Stomach (tissue), 9 donors: ENCODE results near the gene BMPR1B. TPM values are rescaled to one million over a fixed set of nuclear protein-coding genes. Genes with fewer than 3 reads are reported as not detected.

Source experiments
- DNase-seq, 2 donors: peaks; one replicate each; pipeline versions ENCODE4 v3.0.0 to v3.0.0-alpha.2; 2013 to 2019
- H3K27ac ChIP-seq, 5 donors: fragments of 200-600 bp in 4 of 5; sonication (generic) in 4 of 5; one replicate each; pipeline ENCODE4 v1.5.1; 2013 to 2019; ENCODE audit warnings: mild to moderate bottlenecking in 1 of 5, moderate library complexity in 1 of 5
- H3K27me3 ChIP-seq, 3 donors: fragments of 200-600 bp; sonication (generic); one replicate each; pipeline ENCODE4 v1.5.1; 2017 to 2019; ENCODE audit warnings: mixed run types in 1 of 3
- H3K36me3 ChIP-seq, 4 donors: fragments of 200-600 bp; sonication (generic); 1 replicate in 3 of 4; 2 replicates in 1 of 4; pipeline ENCODE4 v1.5.1; 2016 to 2019
- H3K4me1 ChIP-seq, 4 donors: fragments of 200-600 bp; sonication (generic); one replicate each; pipeline ENCODE4 v1.5.1; 2016 to 2019
- H3K4me3 ChIP-seq, 4 donors: fragments of 200-600 bp; sonication (generic) in 3 of 4; one replicate each; pipeline ENCODE4 v1.5.1; 2016 to 2019; ENCODE audit warnings: mild to moderate bottlenecking in 1 of 4
- H3K9me3 ChIP-seq, 4 donors: fragments of 200-600 bp; sonication (generic); one replicate each; pipeline ENCODE4 v1.5.1; 2016 to 2019
- EP300 ChIP-seq: sonication (generic); formaldehyde crosslinking; IDR thresholded peaks from one replicate; pipeline ENCODE4 v1.6.1; 2017; ENCODE audit warnings: antibody characterized with exemption
- POLR2A ChIP-seq, 4 donors: fragments of 450-650 bp; IDR thresholded peaks; one replicate each; pipeline ENCODE4 v1.6.1; 2016; ENCODE audit warnings: antibody characterized with exemption in 4 of 4, control low read depth in 2 of 4, mild to moderate bottlenecking in 1 of 4, moderate library complexity in 1 of 4
- POLR2AphosphoS5 ChIP-seq, 3 donors: sonication (generic); formaldehyde crosslinking; IDR thresholded peaks; one replicate each; pipeline ENCODE4 v1.6.1; 2016; ENCODE audit warnings: antibody characterized with exemption in 3 of 3
- WGBS, 5 donors: extraction: QIAGEN DNeasy Blood & Tissue Kit in 3 of 5; methylation state at CpG; one replicate each; pipeline versions ENCODE4 v1.1.5 to v1.1.7; 2013 to 2018; 5-methylcytosine and 5-hydroxymethylcytosine counted together
- intact Hi-C: fragments of 100-400 bp; cut with DNase I; formaldehyde crosslinking; loops from one replicate; pipeline ENCODE4 v1.15.1; 2023; ENCODE audit warnings: low total_unique reads
- polyA plus RNA-seq, 3 donors: library from polyadenylated mRNA; stranded (reverse); fragments of 200-250 nt; gene quantifications; one replicate each; pipeline ENCODE4 v1.2.3, GENCODE V29; 2013
- total RNA-seq, 5 donors: library from RNA; depleted of rRNA; stranded (reverse); fragments of >200 nt; gene quantifications; one replicate each; pipeline versions ENCODE4 v1.1.0 to v1.2.3, GENCODE V29; 2014 to 2016
- TF ChIP-seq, protein P1 (sequence below), 7 experiments: fragments of 450-650 bp in 4 of 7; fragments of 200-600 bp in 3 of 7; sonication (generic) in 3 of 7; IDR thresholded peaks; one replicate each; pipeline ENCODE4 v1.5.1; 2016 to 2019; ENCODE audit warnings: antibody characterized with exemption in 7 of 7, control low read depth in 2 of 7, mild to moderate bottlenecking in 1 of 7
- donor health status: healthy with polysubstance abuse.
- donor health status: Bipolar disorder and iron deficiency.
- donor health status: healthy.

BMPR1B gene
- total and polyA plus RNA-seq, 8 donors = 0.37 to 29.8 (median 1.5) TPM; not detected in 1

DNA sequence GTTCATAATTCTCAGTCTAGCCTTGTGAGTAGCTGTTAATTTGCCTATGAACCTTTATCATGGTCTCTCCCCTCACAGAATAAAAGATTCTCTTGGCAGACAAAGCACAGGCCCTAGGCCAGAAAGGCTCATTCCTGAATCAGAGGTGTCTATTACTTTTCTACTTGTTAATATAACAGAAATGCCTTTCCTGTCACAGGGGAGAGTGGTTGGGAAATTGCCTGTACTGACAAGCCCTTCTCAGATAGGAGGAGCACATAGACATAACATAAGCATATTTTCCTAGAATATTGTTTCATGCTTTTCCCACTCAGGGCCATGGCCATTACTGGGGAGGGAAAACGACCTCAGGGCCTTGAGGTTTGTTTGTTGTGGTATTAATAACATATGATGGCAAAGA, 308.3 kb downstream of the BMPR1B start:
- WGBS, 5 donors = 17 to 49% (median 31%) methylated on average over 1 of the region's 1 CpG

DNA sequence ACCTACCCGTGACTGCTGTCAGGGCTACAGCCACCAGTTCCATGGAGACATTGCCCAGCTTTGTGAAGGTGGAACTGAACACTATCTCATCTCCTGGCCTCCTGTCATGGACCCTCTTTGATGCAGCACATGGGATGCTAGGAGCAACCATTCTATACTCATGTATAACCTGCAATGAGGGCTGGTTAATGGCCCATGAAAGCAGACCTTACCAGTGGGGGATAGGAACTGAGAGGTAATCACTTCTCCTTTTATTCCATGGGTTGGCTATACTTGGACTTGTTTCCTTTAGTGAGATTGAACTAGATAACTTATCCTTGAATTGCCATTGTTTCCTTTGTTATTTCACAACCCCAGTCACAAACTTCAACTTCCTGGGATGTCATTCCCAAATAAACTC, 310.6 kb downstream of the BMPR1B start:
- no peaks in the 10 kb centered on the region for H3K9me3 ChIP-seq
- intact Hi-C loops = no loop called here
- 93 to 100% (median 100%) methylated on average over 1 of the region's 1 CpG for WGBS, 5 donors
- H3K4me3 ChIP-seq = no peak overlapping the region
- H3K36me3 ChIP-seq = no peaks in the 10 kb centered on the region
- H3K4me1 ChIP-seq = no peaks in the 10 kb centered on the region
- DNase-seq = no peak
- TF ChIP-seq EP300 (no peak), POLR2AphosphoS5 (IDR thresholded peaks at IDR 0.05) (no peak), POLR2A (IDR thresholded peaks at IDR 0.05) (no peak)
- TF ChIP-seq, protein P1, sequence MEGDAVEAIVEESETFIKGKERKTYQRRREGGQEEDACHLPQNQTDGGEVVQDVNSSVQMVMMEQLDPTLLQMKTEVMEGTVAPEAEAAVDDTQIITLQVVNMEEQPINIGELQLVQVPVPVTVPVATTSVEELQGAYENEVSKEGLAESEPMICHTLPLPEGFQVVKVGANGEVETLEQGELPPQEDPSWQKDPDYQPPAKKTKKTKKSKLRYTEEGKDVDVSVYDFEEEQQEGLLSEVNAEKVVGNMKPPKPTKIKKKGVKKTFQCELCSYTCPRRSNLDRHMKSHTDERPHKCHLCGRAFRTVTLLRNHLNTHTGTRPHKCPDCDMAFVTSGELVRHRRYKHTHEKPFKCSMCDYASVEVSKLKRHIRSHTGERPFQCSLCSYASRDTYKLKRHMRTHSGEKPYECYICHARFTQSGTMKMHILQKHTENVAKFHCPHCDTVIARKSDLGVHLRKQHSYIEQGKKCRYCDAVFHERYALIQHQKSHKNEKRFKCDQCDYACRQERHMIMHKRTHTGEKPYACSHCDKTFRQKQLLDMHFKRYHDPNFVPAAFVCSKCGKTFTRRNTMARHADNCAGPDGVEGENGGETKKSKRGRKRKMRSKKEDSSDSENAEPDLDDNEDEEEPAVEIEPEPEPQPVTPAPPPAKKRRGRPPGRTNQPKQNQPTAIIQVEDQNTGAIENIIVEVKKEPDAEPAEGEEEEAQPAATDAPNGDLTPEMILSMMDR (IDR thresholded peaks at IDR 0.05) = no peak
- no peaks in the 10 kb centered on the region for H3K27me3 ChIP-seq
- H3K27ac ChIP-seq = no peak overlapping the region

More for the DNA sequence above, 308.3 kb downstream of the BMPR1B start:
- Histone ChIP-seq H3K27ac (no peak overlapping the region), H3K36me3 (no peaks in the 10 kb centered on the region), H3K4me3 (no peak overlapping the region), H3K4me1 (peaks cover 0 to 7% (median 0%) of the 10 kb centered on the region in 4 donors), H3K9me3 (no peaks in the 10 kb centered on the region), H3K27me3 (no peaks in the 10 kb centered on the region)
- DNase-seq = no peak
- TF ChIP-seq POLR2A (IDR thresholded peaks at IDR 0.05) (no peak), POLR2AphosphoS5 (IDR thresholded peaks at IDR 0.05) (no peak), EP300 (no peak)
- TF ChIP-seq, protein P1 (IDR thresholded peaks at IDR 0.05) = no peak
- intact Hi-C loops = no loop called here

- intact Hi-C loops = no loop called here
- Histone ChIP-seq H3K4me1 (no peaks in the 10 kb centered on the region), H3K4me3 (no peak overlapping the region), H3K36me3 (no peaks in the 10 kb centered on the region), H3K27me3 (no peaks in the 10 kb centered on the region), H3K9me3 (no peaks in the 10 kb centered on the region), H3K27ac (no peak overlapping the region)
- no peak for DNase-seq
- TF ChIP-seq, protein P1 (IDR thresholded peaks at IDR 0.05) = no peak
- TF ChIP-seq EP300 (no peak), POLR2AphosphoS5 (IDR thresholded peaks at IDR 0.05) (no peak), POLR2A (IDR thresholded peaks at IDR 0.05) (no peak)
- 78 to 87% (median 82%) methylated on average over 2 of the region's 2 CpGs for WGBS, 5 donors
Observed at GRCh38 chr4:95068818-95069478, 311.2 kb downstream of the BMPR1B start.

DNA sequence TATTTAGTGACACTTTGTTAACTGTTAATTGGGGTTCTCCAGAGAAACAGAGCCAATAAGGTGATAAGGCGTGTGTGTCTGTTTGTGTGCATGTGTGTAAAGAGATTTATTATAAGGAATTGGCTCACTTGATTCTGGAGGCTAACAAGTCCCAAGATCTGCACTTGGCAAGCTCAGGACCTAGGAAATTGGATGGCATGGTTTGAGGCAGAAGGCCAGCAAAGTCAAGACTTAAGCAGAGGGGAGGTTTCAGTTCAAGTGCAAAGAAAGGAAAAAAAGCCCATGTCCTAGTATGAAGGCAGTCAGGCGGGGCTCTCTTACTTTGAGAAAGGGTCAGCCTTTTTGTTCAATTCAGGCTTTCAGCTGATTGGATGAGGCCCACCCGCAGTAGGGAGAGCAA, 314.1 kb downstream of the BMPR1B start:
- no peaks in the 10 kb centered on the region for H3K4me1 ChIP-seq

DNA sequence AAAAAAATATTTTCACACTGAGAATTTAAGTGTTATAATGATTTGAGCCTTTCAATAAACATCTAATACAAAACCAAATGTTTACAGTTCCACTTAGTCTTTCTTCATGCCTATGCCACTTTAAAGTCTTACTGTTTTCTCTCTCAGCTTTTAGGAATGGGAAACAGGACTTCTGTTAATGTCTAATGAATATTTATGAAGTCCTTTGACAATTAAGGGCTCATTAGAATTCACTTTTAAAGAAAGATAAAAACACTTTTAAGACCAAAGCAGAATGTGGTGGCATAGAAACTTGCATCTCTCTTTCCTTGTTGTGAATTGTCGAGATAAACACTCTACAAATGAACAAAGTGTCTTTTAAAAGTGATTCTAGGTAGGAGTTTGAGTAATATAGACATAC, 315.9 kb downstream of the BMPR1B start:
- 85 to 97% (median 92%) methylated on average over 1 of the region's 1 CpG for WGBS, 5 donors

More for the DNA sequence above, 314.1 kb downstream of the BMPR1B start:
- H3K9me3 ChIP-seq = no peaks in the 10 kb centered on the region
- DNase-seq = no peak
- no peak overlapping the region for H3K27ac ChIP-seq
- TF ChIP-seq EP300 (no peak), POLR2A (IDR thresholded peaks at IDR 0.05) (no peak), POLR2AphosphoS5 (IDR thresholded peaks at IDR 0.05) (no peak)
- intact Hi-C loops = no loop called here
- no peak overlapping the region for H3K4me3 ChIP-seq
- H3K36me3 ChIP-seq = no peaks in the 10 kb centered on the region
- 79 to 92% (median 86%) methylated on average over 3 of the region's 3 CpGs for WGBS, 5 donors
- H3K27me3 ChIP-seq = no peaks in the 10 kb centered on the region

More for the DNA sequence above, 315.9 kb downstream of the BMPR1B start:
- no peak overlapping the region for H3K4me3 ChIP-seq
- TF ChIP-seq POLR2A (IDR thresholded peaks at IDR 0.05) = no peak
- no peak for TF ChIP-seq EP300
- no peak for TF ChIP-seq POLR2AphosphoS5 (IDR thresholded peaks at IDR 0.05)
- TF ChIP-seq, protein P1 (IDR thresholded peaks at IDR 0.05) = no peak
- DNase-seq = no peak
- intact Hi-C loops = no loop called here
- H3K9me3 ChIP-seq = no peaks in the 10 kb centered on the region
- H3K4me1 ChIP-seq = no peaks in the 10 kb centered on the region
- no peak overlapping the region for H3K27ac ChIP-seq
- H3K27me3 ChIP-seq = no peaks in the 10 kb centered on the region
- H3K36me3 ChIP-seq = no peaks in the 10 kb centered on the region
